IMR-90 (cell line): ENCODE data around the gene SLC35F6. TPM values are rescaled to one million over a fixed set of nuclear protein-coding genes. Genes with fewer than 3 reads are reported as not detected.

Experiments
- ATAC-seq: fragments of 200-7000 bp; cut with Tn5 transposase; 2 replicates; pipeline ENCODE4 v1.9.1; 2020; ENCODE audit warnings: low read depth, mild to moderate bottlenecking, moderate library complexity
- BruUV-seq: library from RNA; stranded (reverse); fragments of 400-500 nt; replicated peaks from 2 replicates; lab custom pipeline; 2021; lab: Mats Ljungman, UMichigan
- CTCF ChIA-PET: fragments of 300-600 bp; formaldehyde crosslinking; extraction: SDS; loops from one replicate; lab custom pipeline; 2021; ENCODE audit warnings: antibody characterized with exemption; lab: Yijun Ruan, JAX
- POLR2A ChIA-PET: fragments of 300-600 bp; sonication (Branson Sonifier 250); formaldehyde crosslinking; loops from one replicate; lab custom pipeline; 2022; ENCODE audit warnings: antibody characterized with exemption; ENCODE audit not compliant: unreplicated experiment; lab: Charles Lee
- DNase-seq: peaks from one replicate; pipeline ENCODE4 v3.0.0; 2013
- H2AFZ ChIP-seq: replicated peaks from 2 replicates; pipeline ENCODE3; 2013; ENCODE audit warnings: low read length, mild to moderate bottlenecking; ENCODE audit not compliant: poor library complexity
- H2AK5ac ChIP-seq: 2 replicates; pipeline ENCODE4 v1.6.1; 2013; ENCODE audit warnings: low read depth, low read length, inconsistent platforms
- H2AK9ac ChIP-seq: replicated peaks from 2 replicates; pipeline ENCODE3; 2013; ENCODE audit warnings: mild to moderate bottlenecking, low read depth, low read length, moderate library complexity; ENCODE audit not compliant: poor library complexity
- H2BK120ac ChIP-seq: 2 replicates; pipeline ENCODE4 v1.6.1; 2013; ENCODE audit warnings: low read depth, low read length, inconsistent platforms
- H2BK15ac ChIP-seq: 3 replicates; pipeline ENCODE4 v1.6.1; 2013; ENCODE audit warnings: low read depth, low read length, inconsistent platforms
- H2BK20ac ChIP-seq: 2 replicates; pipeline ENCODE4 v1.6.1; 2013; ENCODE audit warnings: low read depth, mild to moderate bottlenecking, inconsistent platforms, low read length, moderate library complexity
- H2BK5ac ChIP-seq: 2 replicates; pipeline ENCODE4 v1.6.1; 2013; ENCODE audit warnings: mild to moderate bottlenecking, low read depth, low read length, inconsistent platforms; ENCODE audit not compliant: poor library complexity, severe bottlenecking
- H3K14ac ChIP-seq: replicated peaks from 2 replicates; pipeline ENCODE4 v1.6.1; 2013; ENCODE audit warnings: low read depth, low read length, inconsistent platforms
- H3K18ac ChIP-seq: 2 replicates; pipeline ENCODE4 v1.6.1; 2013; ENCODE audit warnings: low read depth, low read length, control low read depth
- H3K23ac ChIP-seq: 2 replicates; pipeline ENCODE4 v1.6.1; 2013; ENCODE audit warnings: low read depth, low read length, inconsistent platforms
- H3K27ac ChIP-seq: 2 replicates; pipeline ENCODE4 v1.5.1; 2013; ENCODE audit warnings: mild to moderate bottlenecking, control low read depth, low read length; ENCODE audit not compliant: insufficient read depth
- H3K27me3 ChIP-seq: 2 replicates; pipeline ENCODE4 v1.6.1; 2013; ENCODE audit warnings: low read length; ENCODE audit not compliant: control insufficient read depth, insufficient read depth
- H3K36me3 ChIP-seq: 2 replicates; pipeline ENCODE4 v1.6.1; 2013; ENCODE audit warnings: low read length, mixed read lengths; ENCODE audit not compliant: control insufficient read depth, insufficient read depth
- H3K4ac ChIP-seq: 2 replicates; pipeline ENCODE4 v1.6.1; 2013; ENCODE audit warnings: low read depth, low read length, inconsistent platforms
- H3K4me1 ChIP-seq: 2 replicates; pipeline ENCODE4 v1.6.1; 2013; ENCODE audit warnings: low read length, mixed read lengths; ENCODE audit not compliant: control insufficient read depth, insufficient read depth
- H3K4me2 ChIP-seq: 2 replicates; pipeline ENCODE4 v1.6.1; 2013; ENCODE audit warnings: low read depth, mild to moderate bottlenecking, control low read depth, low read length, moderate library complexity
- H3K4me3 ChIP-seq: 2 replicates; pipeline ENCODE4 v1.5.1; 2013; ENCODE audit warnings: low read depth, mild to moderate bottlenecking, control low read depth, low read length, moderate library complexity; ENCODE audit not compliant: insufficient read depth
- H3K56ac ChIP-seq: 2 replicates; pipeline ENCODE4 v1.6.1; 2013; ENCODE audit warnings: low read length, inconsistent platforms; ENCODE audit not compliant: insufficient read depth; ENCODE audit errors: extremely low read depth
- H3K79me1 ChIP-seq, 2 experiments: 2 replicates each; pipeline ENCODE4 v1.6.1; 2013; ENCODE audit warnings: low read length in 2 of 2, inconsistent platforms in 1 of 2, low read depth in 1 of 2
- H3K9ac ChIP-seq: 2 replicates; pipeline ENCODE4 v1.6.1; 2013; ENCODE audit warnings: low read depth, low read length, control low read depth
- H3K9me1 ChIP-seq: 2 replicates; pipeline ENCODE4 v1.6.1; 2013; ENCODE audit warnings: low read length, inconsistent platforms; ENCODE audit not compliant: insufficient read depth
- H3K9me3 ChIP-seq: 2 replicates; pipeline ENCODE4 v1.6.1; 2013; ENCODE audit warnings: low read length; ENCODE audit not compliant: control insufficient read depth, insufficient read depth
- H4K20me1 ChIP-seq: 2 replicates; pipeline ENCODE4 v1.6.1; 2013; ENCODE audit warnings: low read length, inconsistent platforms; ENCODE audit not compliant: insufficient read depth
- H4K5ac ChIP-seq: 2 replicates; pipeline ENCODE4 v1.6.1; 2013; ENCODE audit warnings: mild to moderate bottlenecking, low read depth, low read length, control low read depth
- H4K8ac ChIP-seq, 2 experiments: 2 replicates each; pipeline ENCODE4 v1.6.1; 2013; ENCODE audit warnings: low read depth in 2 of 2, low read length in 2 of 2, control low read depth in 1 of 2, inconsistent platforms in 1 of 2
- H4K91ac ChIP-seq: 2 replicates; pipeline ENCODE4 v1.6.1; 2013; ENCODE audit warnings: low read depth, low read length, inconsistent platforms; ENCODE audit not compliant: insufficient read depth
- BHLHE40 ChIP-seq: fragments of 150-350 bp; IDR thresholded peaks from 2 replicates; pipeline ENCODE4 v1.6.1; 2016; ENCODE audit warnings: mild to moderate bottlenecking, low read depth, low read length
- CEBPB ChIP-seq: IDR thresholded peaks from 2 replicates; pipeline ENCODE4 v1.6.1; 2012; ENCODE audit warnings: low read depth, low read length, improper control_type of control experiment
- CHD1 ChIP-seq: IDR thresholded peaks from 2 replicates; pipeline ENCODE4 v1.6.1; 2012; ENCODE audit warnings: low read depth, low read length, improper control_type of control experiment
- FOS ChIP-seq: fragments of 150-350 bp; IDR thresholded peaks from 2 replicates; pipeline ENCODE4 v1.6.1; 2016; ENCODE audit warnings: low read depth, low read length
- MAFK ChIP-seq: IDR thresholded peaks from 2 replicates; pipeline ENCODE4 v1.6.1; 2012; ENCODE audit warnings: low read depth, low read length, improper control_type of control experiment
- MAZ ChIP-seq: IDR thresholded peaks from 2 replicates; pipeline ENCODE4 v1.6.1; 2012; ENCODE audit warnings: low read depth, mild to moderate bottlenecking, low read length, improper control_type of control experiment, moderate library complexity, borderline replicate concordance
- MXI1 ChIP-seq: IDR thresholded peaks from 2 replicates; pipeline ENCODE4 v1.6.1; 2012; ENCODE audit warnings: low read depth, mild to moderate bottlenecking, low read length, moderate library complexity, borderline replicate concordance
- NFE2L2 ChIP-seq: fragments of 150-350 bp; IDR thresholded peaks from 2 replicates; pipeline ENCODE4 v1.6.1; 2016; ENCODE audit warnings: low read depth, mild to moderate bottlenecking, low read length
- POLR2A ChIP-seq: IDR thresholded peaks from 2 replicates; pipeline ENCODE4 v1.6.1; 2012; ENCODE audit warnings: mild to moderate bottlenecking, low read depth, low read length
- RAD21 ChIP-seq: IDR thresholded peaks from 2 replicates; pipeline ENCODE4 v1.6.1; 2012; ENCODE audit warnings: low read length, improper control_type of control experiment
- RCOR1 ChIP-seq: IDR thresholded peaks from 2 replicates; pipeline ENCODE4 v1.6.1; 2012; ENCODE audit warnings: mild to moderate bottlenecking, low read length, improper control_type of control experiment; ENCODE audit not compliant: insufficient replicate concordance
- RFX5 ChIP-seq: IDR thresholded peaks from 2 replicates; pipeline ENCODE4 v1.8.0; 2012; ENCODE audit warnings: low read depth, mild to moderate bottlenecking, low read length, moderate library complexity
- SMC3 ChIP-seq: fragments of 150-350 bp; IDR thresholded peaks from 2 replicates; pipeline ENCODE4 v1.6.1; 2016; ENCODE audit warnings: low read depth, mild to moderate bottlenecking, antibody characterized with exemption, low read length, moderate library complexity
- USF2 ChIP-seq: fragments of 150-350 bp; IDR thresholded peaks from 2 replicates; pipeline ENCODE4 v1.6.1; 2017; ENCODE audit warnings: mild to moderate bottlenecking, antibody characterized with exemption, low read length, low read depth
- WGBS, 2 experiments: methylation state at CpG; one replicate each; pipeline versions ENCODE4 v1.1.5 to v1.1.7; 2013; ENCODE audit warnings: missing lambda C conversion rate in 2 of 2; ENCODE audit not compliant: insufficient read length in 1 of 2; ENCODE audit errors: extremely low coverage in 2 of 2; 5-methylcytosine and 5-hydroxymethylcytosine counted together
- dilution Hi-C: fragments of 300-500 bp; cut with HindIII; formaldehyde crosslinking; loops from one replicate; pipeline ENCODE4 v1.14.3; 2018; ENCODE audit warnings: low sequenced_read_pairs; ENCODE audit not compliant: unreplicated experiment
- in situ Hi-C: fragments of 300-500 bp; cut with MboI; formaldehyde crosslinking; loops from 3 replicates; pipeline ENCODE4 v1.14.3; 2019; ENCODE audit warnings: low sequenced_read_pairs, inconsistent platforms, mixed read lengths
- intact Hi-C: fragments of 100-400 bp; cut with micrococcal nuclease; formaldehyde crosslinking; loops from 2 replicates; pipeline ENCODE4 v1.10.0; 2022
- polyA plus RNA-seq, 3 experiments: library from polyadenylated mRNA; depleted of rRNA; stranded (reverse); fragments of >200 nt; gene quantifications; 2 replicates each; pipeline ENCODE4 v1.2.3, GENCODE V29; 2012; ENCODE audit warnings: low replicate concordance in 1 of 3
- total RNA-seq: library from RNA; depleted of rRNA; stranded (reverse); fragments of >200 nt; gene quantifications from 2 replicates; pipeline ENCODE4 v1.2.3, GENCODE V29; 2012
- TF ChIP-seq, protein P1 (sequence below): conservative IDR thresholded peaks from 2 replicates; pipeline ENCODE4 v1.5.1; 2012; ENCODE audit warnings: mild to moderate bottlenecking, low read depth, low read length, improper control_type of control experiment
- TF ChIP-seq, protein P2 (sequence below): fragments of 150-350 bp; IDR thresholded peaks from 2 replicates; pipeline ENCODE4 v1.6.1; 2016; ENCODE audit warnings: low read depth, mild to moderate bottlenecking, low read length, moderate library complexity, borderline replicate concordance

Gene SLC35F6
- total and polyA plus RNA-seq, 2 of the 4 experiments (the other 2 are of a cell fraction), result 19.1 to 30.6 TPM

DNA sequence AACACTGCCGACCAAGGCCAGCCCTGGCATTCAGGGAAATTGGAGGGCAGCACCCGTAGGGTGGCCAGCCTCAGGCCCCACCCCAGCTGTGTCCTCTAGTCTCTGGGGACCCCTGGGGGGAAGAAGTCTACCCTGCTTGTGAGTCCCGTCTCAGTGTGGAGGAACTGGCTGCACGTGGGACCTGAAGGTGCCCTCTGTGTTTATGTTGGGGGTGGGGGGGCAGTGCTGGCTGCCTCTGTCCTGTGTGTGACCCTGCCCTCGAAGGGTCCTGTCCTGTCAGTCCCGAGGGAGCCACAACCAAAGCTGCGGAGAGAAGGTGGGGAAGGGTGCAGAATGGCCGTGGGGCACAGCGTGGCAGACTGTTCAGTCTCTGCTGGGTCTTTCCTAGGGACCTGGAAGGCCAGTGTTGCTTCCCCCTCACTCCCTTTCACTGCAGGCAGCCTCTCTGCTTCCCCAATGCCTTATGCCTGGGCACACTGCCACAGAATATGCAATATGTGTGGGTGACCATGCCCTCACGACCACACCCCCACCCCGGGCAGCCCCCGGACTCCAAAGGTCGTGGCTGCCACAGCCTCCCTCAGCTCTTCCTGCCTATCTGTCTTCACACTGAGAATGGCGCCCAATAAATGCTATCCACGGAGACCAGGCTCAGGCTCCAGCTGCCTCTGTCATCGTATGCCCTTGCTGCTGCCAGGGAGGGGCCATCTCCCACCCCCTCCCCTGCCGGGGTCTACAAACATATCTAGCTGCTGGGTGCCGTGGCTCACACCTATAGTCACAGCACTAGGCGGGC is 33.3 kb upstream of the SLC35F6 start:
- H2BK120ac ChIP-seq, result no peak overlapping the region
- no peak overlapping the region for H2AK9ac ChIP-seq
- BruUV-seq, result no TSS peak
- H4K5ac ChIP-seq, result no peak overlapping the region
- H3K4ac ChIP-seq, result no peak overlapping the region
- H3K4me3 ChIP-seq, result no peak overlapping the region
- H3K4me1 ChIP-seq, result no peaks in the 10 kb centered on the region
- intact Hi-C loops (no loop called here), dilution Hi-C loops (no loop called here), in situ Hi-C loops (no loop called here)
- H2AFZ ChIP-seq, result no peak overlapping the region
- H4K91ac ChIP-seq, result no peak overlapping the region
- WGBS, 2 experiments, result 52% methylated on average over 6 of the region's 19 CpGs; no CpG with 5 or more reads in 1 of the 2 experiments
- no peak overlapping the region for H4K8ac ChIP-seq
- H3K9me3 ChIP-seq, result no peaks in the 10 kb centered on the region
- no peak overlapping the region for H2BK15ac ChIP-seq
- H2AK5ac ChIP-seq, result no peak overlapping the region
- no peak overlapping the region for H3K18ac ChIP-seq
- no peak for ATAC-seq
- H3K23ac ChIP-seq, result no peak overlapping the region
- no peak overlapping the region for H3K56ac ChIP-seq
- ChIA-PET CTCF (no interaction called here), POLR2A (no interaction called here)
- H3K27me3 ChIP-seq, result peaks cover 27% of the 10 kb centered on the region; the same call in 1 of the 2 replicates
- H3K27ac ChIP-seq, result no peak overlapping the region
- no peak overlapping the region for H3K4me2 ChIP-seq
- no peak for DNase-seq
- no peaks in the 10 kb centered on the region for H3K79me1 ChIP-seq
- H2BK5ac ChIP-seq, result no peak overlapping the region
- H4K20me1 ChIP-seq, result no peaks in the 10 kb centered on the region
- H3K9ac ChIP-seq, result no peak overlapping the region
- no peak for TF ChIP-seq SMC3
- no peak for TF ChIP-seq NFE2L2
- TF ChIP-seq RCOR1, result no peak
- no peak for TF ChIP-seq CHD1
- no peak for TF ChIP-seq POLR2A
- TF ChIP-seq RFX5, result no peak
- TF ChIP-seq BHLHE40, result no peak
- no peak for TF ChIP-seq MAFK
- no peak for TF ChIP-seq MXI1
- TF ChIP-seq, protein P1, sequence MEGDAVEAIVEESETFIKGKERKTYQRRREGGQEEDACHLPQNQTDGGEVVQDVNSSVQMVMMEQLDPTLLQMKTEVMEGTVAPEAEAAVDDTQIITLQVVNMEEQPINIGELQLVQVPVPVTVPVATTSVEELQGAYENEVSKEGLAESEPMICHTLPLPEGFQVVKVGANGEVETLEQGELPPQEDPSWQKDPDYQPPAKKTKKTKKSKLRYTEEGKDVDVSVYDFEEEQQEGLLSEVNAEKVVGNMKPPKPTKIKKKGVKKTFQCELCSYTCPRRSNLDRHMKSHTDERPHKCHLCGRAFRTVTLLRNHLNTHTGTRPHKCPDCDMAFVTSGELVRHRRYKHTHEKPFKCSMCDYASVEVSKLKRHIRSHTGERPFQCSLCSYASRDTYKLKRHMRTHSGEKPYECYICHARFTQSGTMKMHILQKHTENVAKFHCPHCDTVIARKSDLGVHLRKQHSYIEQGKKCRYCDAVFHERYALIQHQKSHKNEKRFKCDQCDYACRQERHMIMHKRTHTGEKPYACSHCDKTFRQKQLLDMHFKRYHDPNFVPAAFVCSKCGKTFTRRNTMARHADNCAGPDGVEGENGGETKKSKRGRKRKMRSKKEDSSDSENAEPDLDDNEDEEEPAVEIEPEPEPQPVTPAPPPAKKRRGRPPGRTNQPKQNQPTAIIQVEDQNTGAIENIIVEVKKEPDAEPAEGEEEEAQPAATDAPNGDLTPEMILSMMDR, result no peak
- no peak for TF ChIP-seq CEBPB
- TF ChIP-seq USF2, result no peak
- TF ChIP-seq FOS, result no peak
- TF ChIP-seq MAZ, result no peak
- no peak for TF ChIP-seq RAD21
- TF ChIP-seq, protein P2, sequence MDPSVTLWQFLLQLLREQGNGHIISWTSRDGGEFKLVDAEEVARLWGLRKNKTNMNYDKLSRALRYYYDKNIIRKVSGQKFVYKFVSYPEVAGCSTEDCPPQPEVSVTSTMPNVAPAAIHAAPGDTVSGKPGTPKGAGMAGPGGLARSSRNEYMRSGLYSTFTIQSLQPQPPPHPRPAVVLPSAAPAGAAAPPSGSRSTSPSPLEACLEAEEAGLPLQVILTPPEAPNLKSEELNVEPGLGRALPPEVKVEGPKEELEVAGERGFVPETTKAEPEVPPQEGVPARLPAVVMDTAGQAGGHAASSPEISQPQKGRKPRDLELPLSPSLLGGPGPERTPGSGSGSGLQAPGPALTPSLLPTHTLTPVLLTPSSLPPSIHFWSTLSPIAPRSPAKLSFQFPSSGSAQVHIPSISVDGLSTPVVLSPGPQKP, result no peak
- no peak overlapping the region for H3K14ac ChIP-seq
- H3K9me1 ChIP-seq, result no peaks in the 10 kb centered on the region
- H3K36me3 ChIP-seq, result no peaks in the 10 kb centered on the region
- no peak overlapping the region for H2BK20ac ChIP-seq
